HEK293T (cell line): ENCODE measurements around the gene ADCY3.

Experiments
- BHLHE40 ChIP-seq: fragments of 450-650 bp; IDR thresholded peaks from 2 replicates; pipeline ENCODE4 v1.6.1; 2016; ENCODE audit warnings: mild to moderate bottlenecking, moderate library complexity, borderline replicate concordance
- FOXM1 ChIP-seq: fragments of 450-650 bp; IDR thresholded peaks from 2 replicates; pipeline ENCODE4 v1.6.1; 2017; ENCODE audit warnings: mild to moderate bottlenecking, borderline replicate concordance

DNA sequence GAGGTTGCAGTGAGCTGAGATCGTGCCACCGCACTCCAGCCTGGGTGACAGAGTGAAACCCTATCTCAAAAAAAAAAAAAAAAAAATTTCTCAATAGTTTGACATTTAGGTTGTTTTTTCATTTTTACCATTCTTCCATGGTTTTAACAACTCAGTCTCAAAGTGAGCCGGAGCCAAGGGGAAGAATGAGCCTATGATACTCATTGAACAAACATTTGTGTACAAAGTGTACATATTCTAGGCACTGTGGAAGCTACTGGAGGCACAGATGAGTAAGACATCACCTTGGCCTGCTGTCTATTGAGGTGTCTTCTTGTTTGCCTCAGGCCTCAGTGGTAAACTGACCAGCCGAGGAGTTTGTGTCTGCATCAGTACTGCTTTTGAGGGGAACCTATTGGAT lies 104.9 kb downstream of the ADCY3 start:
- no peak for TF ChIP-seq FOXM1
- TF ChIP-seq BHLHE40, result no peak
